HCT116 (cell line): Measurements from ENCODE around the gene TCP11L2. TPM values are rescaled to one million over a fixed set of nuclear protein-coding genes. Genes with fewer than 3 reads are reported as not detected.

Experiments
- ATAC-seq: fragments of 200-7000 bp; cut with Tn5 transposase; 2 replicates; pipeline ENCODE4 v1.9.1; 2020; ENCODE audit warnings: mild to moderate bottlenecking, moderate library complexity
- BruUV-seq: library from RNA; stranded (reverse); fragments of 400-500 nt; replicated peaks from 2 replicates; lab custom pipeline; 2021; lab: Mats Ljungman, UMichigan
- CTCF ChIA-PET: fragments of 300-600 bp; sonication (Branson Sonifier 250); formaldehyde crosslinking; loops from one replicate; lab custom pipeline; 2021; ENCODE audit warnings: antibody characterized with exemption; lab: Charles Lee
- POLR2A ChIA-PET: fragments of 300-600, 350-600 bp; sonication (Branson Sonifier 250); formaldehyde crosslinking; loops from one replicate; lab custom pipeline; 2021; ENCODE audit warnings: antibody characterized with exemption; lab: Charles Lee
- RAD21 ChIA-PET, 2 experiments: fragments of 300-600 bp; sonication (Branson Sonifier 250); formaldehyde crosslinking; loops; one replicate each; lab custom pipeline; 2023; ENCODE audit warnings: low total read pairs in 2 of 2; ENCODE audit not compliant: uncharacterized antibody in 2 of 2, unreplicated experiment in 2 of 2, low non-redundant PET in 1 of 2; lab: Charles Lee
- DNase-seq: peaks from one replicate; pipeline ENCODE4 v3.0.0-alpha.2; 2010; ENCODE audit warnings: low read depth, low spot score
- H2AFZ ChIP-seq: fragments of 200-600 bp; shearing (Covaris generic), sonication (generic); 2 replicates; pipeline ENCODE4 v1.6.1; 2017; ENCODE audit warnings: low read depth, mixed run types, mixed read lengths, antibody characterized with exemption, low read length; ENCODE audit not compliant: poor library complexity, severe bottlenecking
- H3K27ac ChIP-seq: 2 replicates; pipeline ENCODE4 v1.5.1; 2012; ENCODE audit warnings: low read depth, low read length
- H3K27me3 ChIP-seq: fragments of 200-600 bp; sonication (generic); 2 replicates; pipeline ENCODE4 v1.6.1; 2016; ENCODE audit warnings: mixed run types, low read length, mixed read lengths; ENCODE audit not compliant: insufficient read depth
- H3K36me3 ChIP-seq, 2 experiments: fragments of 200-500 bp in 1 of 2; fragments of 200-600 bp in 1 of 2; sonication (Bioruptor generic) in 1 of 2; sonication (generic) in 1 of 2; 2 replicates each; pipeline versions ENCODE4 v1.5.1 to v1.6.1; 2014 to 2016; ENCODE audit warnings: low read length in 2 of 2, inconsistent platforms in 1 of 2, mixed read lengths in 1 of 2, mixed run types in 1 of 2; ENCODE audit not compliant: insufficient read depth in 2 of 2, control insufficient read depth in 1 of 2
- H3K4me1 ChIP-seq, 2 experiments: fragments of 200-600 bp in 1 of 2; sonication (generic) in 1 of 2; 2 replicates each; pipeline versions ENCODE4 v1.5.1 to v1.6.1; 2012 to 2017; ENCODE audit warnings: low read length in 2 of 2, inconsistent platforms in 1 of 2, mild to moderate bottlenecking in 1 of 2, mixed read lengths in 1 of 2, mixed run types in 1 of 2, moderate library complexity in 1 of 2; ENCODE audit not compliant: insufficient read depth in 2 of 2, control insufficient read depth in 1 of 2
- H3K4me2 ChIP-seq: fragments of 200-600 bp; sonication (generic); 2 replicates; pipeline ENCODE4 v1.6.1; 2017; ENCODE audit warnings: mixed run types, low read length, mixed read lengths
- H3K4me3 ChIP-seq, 2 experiments: fragments of 200-600 bp in 1 of 2; sonication (generic) in 1 of 2; replicated peaks in 1 of 2; 2 replicates each; pipeline ENCODE4 v1.5.1; 2011 to 2016; ENCODE audit warnings: low read length in 2 of 2, control low read depth in 1 of 2, low read depth in 1 of 2, mild to moderate bottlenecking in 1 of 2, mixed read lengths in 1 of 2, mixed run types in 1 of 2
- H3K79me2 ChIP-seq: fragments of 200-600 bp; sonication (generic); 2 replicates; pipeline ENCODE4 v1.6.1; 2017; ENCODE audit warnings: mild to moderate bottlenecking, mixed run types, low read length, moderate library complexity, mixed read lengths; ENCODE audit not compliant: insufficient read depth
- H3K9ac ChIP-seq: fragments of 200-600 bp; sonication (generic); 2 replicates; pipeline ENCODE4 v1.6.1; 2016; ENCODE audit warnings: low read length, mixed read lengths
- H3K9me2 ChIP-seq: fragments of 200-600 bp; sonication (generic), shearing (Covaris generic); 2 replicates; pipeline ENCODE4 v1.6.1; 2017; ENCODE audit warnings: mixed run types, mild to moderate bottlenecking, moderate library complexity; ENCODE audit not compliant: insufficient read depth
- H3K9me3 ChIP-seq, 2 experiments: fragments of 200-500 bp in 1 of 2; fragments of 200-600 bp in 1 of 2; sonication (Bioruptor generic) in 1 of 2; sonication (generic) in 1 of 2; 2 replicates each; pipeline ENCODE4 v1.6.1; 2014 to 2017; ENCODE audit warnings: low read length in 2 of 2, mixed read lengths in 2 of 2, inconsistent platforms in 1 of 2, low read depth in 1 of 2, mild to moderate bottlenecking in 1 of 2, mixed run types in 1 of 2, moderate library complexity in 1 of 2; ENCODE audit not compliant: control insufficient read depth in 1 of 2, insufficient read depth in 1 of 2
- H4K20me1 ChIP-seq: fragments of 200-600 bp; sonication (generic), shearing (Covaris generic); 2 replicates; pipeline ENCODE4 v1.6.1; 2017; ENCODE audit warnings: mixed run types, mild to moderate bottlenecking, moderate library complexity; ENCODE audit not compliant: insufficient read depth
- MAX ChIP-seq: IDR thresholded peaks from 2 replicates; pipeline ENCODE4 v1.6.1; 2012
- RAD21 ChIP-seq: IDR thresholded peaks from 2 replicates; pipeline ENCODE4 v1.6.1; 2012; ENCODE audit warnings: low read depth, mild to moderate bottlenecking
- SIN3A ChIP-seq: IDR thresholded peaks from 2 replicates; pipeline ENCODE4 v1.6.1; 2012; ENCODE audit warnings: low read depth
- TCF7L2 ChIP-seq: IDR thresholded peaks from 2 replicates; pipeline ENCODE4 v1.7.0; 2011; ENCODE audit warnings: borderline replicate concordance, inconsistent platforms; ENCODE audit not compliant: insufficient read depth, insufficient read length; ENCODE audit errors: extremely low read depth
- YY1 ChIP-seq: IDR thresholded peaks from 2 replicates; pipeline ENCODE4 v1.6.1; 2011; ENCODE audit warnings: low read length, low read depth, moderate library complexity, mild to moderate bottlenecking; ENCODE audit not compliant: insufficient replicate concordance; ENCODE audit errors: extremely low read depth
- ZFX ChIP-seq: fragments of 450-650 bp; IDR thresholded peaks from 2 replicates; pipeline ENCODE4 v1.6.1; 2017
- ZNF274 ChIP-seq: fragments of 200-500 bp; sonication (Bioruptor generic); IDR thresholded peaks from 2 replicates; pipeline ENCODE4 v1.6.1; 2014; ENCODE audit warnings: mild to moderate bottlenecking, low read depth, low read length, inconsistent platforms
- intact Hi-C: fragments of 100-400 bp; cut with micrococcal nuclease; formaldehyde crosslinking; loops from 2 replicates; pipeline ENCODE4 v1.10.0; 2022
- total RNA-seq: library from RNA; stranded (reverse); gene quantifications from one replicate; pipeline ENCODE4 v1.2.1, GENCODE V29; 2021; ENCODE audit not compliant: unreplicated experiment
- TF ChIP-seq, protein P1 (sequence below): IDR thresholded peaks from 2 replicates; pipeline ENCODE4 v1.6.1; 2011; ENCODE audit warnings: mild to moderate bottlenecking, low read length, moderate library complexity; ENCODE audit not compliant: insufficient replicate concordance; ENCODE audit errors: extremely low read depth
- TF ChIP-seq, protein P2 (sequence below), 3 experiments: fragments of 200-600 bp in 1 of 3; sonication (generic) in 1 of 3; IDR thresholded peaks in 2 of 3; conservative IDR thresholded peaks in 1 of 3; 2 replicates each; pipeline ENCODE4 v1.5.1; 2012 to 2017; ENCODE audit warnings: low read depth in 2 of 3, low read length in 2 of 3, antibody characterized with exemption in 1 of 3, borderline replicate concordance in 1 of 3, control low read depth in 1 of 3, mild to moderate bottlenecking in 1 of 3, mixed read lengths in 1 of 3, mixed run types in 1 of 3, moderate library complexity in 1 of 3; ENCODE audit not compliant: insufficient read depth in 1 of 3

TCP11L2 gene
- total RNA-seq, 1 experiment from 2014 or later = 14.4 TPM

GRCh38 chr12:106303202-106303820 lies 778 bp downstream of the TCP11L2 start:
- TF ChIP-seq YY1 (no peak), MAX (no peak; the same call in 1 of the 2 replicates), ZNF274 (no peak), ZFX (0 out of 2 replicates have a peak, but pooled peaks have one; percentile 20), SIN3A (peak; percentile 18; the same call in 1 of the 2 replicates), TCF7L2 (peak; percentile 21), RAD21 (no peak)
- TF ChIP-seq, protein P1, sequence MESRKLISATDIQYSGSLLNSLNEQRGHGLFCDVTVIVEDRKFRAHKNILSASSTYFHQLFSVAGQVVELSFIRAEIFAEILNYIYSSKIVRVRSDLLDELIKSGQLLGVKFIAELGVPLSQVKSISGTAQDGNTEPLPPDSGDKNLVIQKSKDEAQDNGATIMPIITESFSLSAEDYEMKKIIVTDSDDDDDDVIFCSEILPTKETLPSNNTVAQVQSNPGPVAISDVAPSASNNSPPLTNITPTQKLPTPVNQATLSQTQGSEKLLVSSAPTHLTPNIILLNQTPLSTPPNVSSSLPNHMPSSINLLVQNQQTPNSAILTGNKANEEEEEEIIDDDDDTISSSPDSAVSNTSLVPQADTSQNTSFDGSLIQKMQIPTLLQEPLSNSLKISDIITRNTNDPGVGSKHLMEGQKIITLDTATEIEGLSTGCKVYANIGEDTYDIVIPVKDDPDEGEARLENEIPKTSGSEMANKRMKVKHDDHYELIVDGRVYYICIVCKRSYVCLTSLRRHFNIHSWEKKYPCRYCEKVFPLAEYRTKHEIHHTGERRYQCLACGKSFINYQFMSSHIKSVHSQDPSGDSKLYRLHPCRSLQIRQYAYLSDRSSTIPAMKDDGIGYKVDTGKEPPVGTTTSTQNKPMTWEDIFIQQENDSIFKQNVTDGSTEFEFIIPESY = no peak
- TF ChIP-seq, protein P2, sequence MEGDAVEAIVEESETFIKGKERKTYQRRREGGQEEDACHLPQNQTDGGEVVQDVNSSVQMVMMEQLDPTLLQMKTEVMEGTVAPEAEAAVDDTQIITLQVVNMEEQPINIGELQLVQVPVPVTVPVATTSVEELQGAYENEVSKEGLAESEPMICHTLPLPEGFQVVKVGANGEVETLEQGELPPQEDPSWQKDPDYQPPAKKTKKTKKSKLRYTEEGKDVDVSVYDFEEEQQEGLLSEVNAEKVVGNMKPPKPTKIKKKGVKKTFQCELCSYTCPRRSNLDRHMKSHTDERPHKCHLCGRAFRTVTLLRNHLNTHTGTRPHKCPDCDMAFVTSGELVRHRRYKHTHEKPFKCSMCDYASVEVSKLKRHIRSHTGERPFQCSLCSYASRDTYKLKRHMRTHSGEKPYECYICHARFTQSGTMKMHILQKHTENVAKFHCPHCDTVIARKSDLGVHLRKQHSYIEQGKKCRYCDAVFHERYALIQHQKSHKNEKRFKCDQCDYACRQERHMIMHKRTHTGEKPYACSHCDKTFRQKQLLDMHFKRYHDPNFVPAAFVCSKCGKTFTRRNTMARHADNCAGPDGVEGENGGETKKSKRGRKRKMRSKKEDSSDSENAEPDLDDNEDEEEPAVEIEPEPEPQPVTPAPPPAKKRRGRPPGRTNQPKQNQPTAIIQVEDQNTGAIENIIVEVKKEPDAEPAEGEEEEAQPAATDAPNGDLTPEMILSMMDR (IDR thresholded peaks at IDR 0.05 in 2 of 3, conservative IDR thresholded peaks at IDR 0.05 in 1 of 3; ENCODE audit: borderline replicate concordance in 1 of 3, insufficient read depth in 1 of 3, low read depth in 2 of 3, low read length in 2 of 3) = peak in 1 of 3 experiments; percentile 22; a peak in 2 of 6 replicates
- intact Hi-C loops = loop anchor here (5.0 kb wide), 1 partner anchor 56 kb away; the partner anchor contains the start of gene CKAP4

More at GRCh38 chr12:106303202-106303820, 778 bp downstream of the TCP11L2 start:
- H3K4me2 ChIP-seq = peak overlapping the region; percentile 100
- no peaks in the 10 kb centered on the region for H3K27me3 ChIP-seq
- ChIA-PET CTCF (no interaction called here), POLR2A (no interaction called here), RAD21 (no interaction called here)
- no peaks in the 10 kb centered on the region for H4K20me1 ChIP-seq
- DNase-seq (no peak), ATAC-seq (peak; percentile 49)
- H3K36me3 ChIP-seq = no peaks in the 10 kb centered on the region
- peak overlapping the region; percentile 67 for H3K9ac ChIP-seq
- BruUV-seq = no TSS peak
- no peaks in the 10 kb centered on the region for H3K9me3 ChIP-seq
- peaks cover 6 to 19% of the 10 kb centered on the region in 2 experiments for H3K4me1 ChIP-seq
- H3K9me2 ChIP-seq = no peaks in the 10 kb centered on the region
- H3K4me3 ChIP-seq = peak overlapping the region; percentile 75 to 83
- H3K79me2 ChIP-seq = no peaks in the 10 kb centered on the region
- peak overlapping the region; percentile 93 for H2AFZ ChIP-seq
- H3K27ac ChIP-seq = peak overlapping the region; percentile 61; the same call in 1 of the 2 replicates
